K562 (cell line): ENCODE measurements around the gene H3-3A.

Experiments
- CTCF ChIP-seq, 3 experiments: IDR thresholded peaks in 2 of 3; conservative IDR thresholded peaks in 1 of 3; 2 replicates each; pipeline ENCODE4 v1.5.1; 2011 to 2012; ENCODE audit warnings: low read length in 3 of 3, mild to moderate bottlenecking in 3 of 3, control low read depth in 2 of 3, improper control_type of control experiment in 1 of 3, inconsistent platforms in 1 of 3, low read depth in 1 of 3, mixed read lengths in 1 of 3, moderate library complexity in 1 of 3; ENCODE audit not compliant: insufficient read depth in 2 of 3
- EP300 ChIP-seq: IDR thresholded peaks from 2 replicates; pipeline ENCODE4 v1.6.1; 2012; ENCODE audit warnings: low read length, improper control_type of control experiment

GRCh38 chr1:226095286-226095685 lies 32.8 kb downstream of the H3-3A start:
- TF ChIP-seq CTCF (IDR thresholded peaks at IDR 0.05 in 2 of 3, conservative IDR thresholded peaks at IDR 0.05 in 1 of 3; ENCODE audit: insufficient read depth in 2 of 3, low read depth in 1 of 3, low read length in 3 of 3): no peak
- TF ChIP-seq EP300: no peak
